Hematopoietic multipotent progenitor cell treated with erythropoietin and hydrocortisone succinate and interleukin-3 and kit ligand, for 17 days (in vitro differentiated cells): ENCODE data around the gene SYTL2.
"Not testable (repeated sequence)": the region's sequence is repeated elsewhere in the genome, so short reads cannot be mapped to it uniquely, and the experiment has no call there.

Experiments
- DNase-seq: peaks from one replicate; pipeline ENCODE4 v3.0.0-alpha.2; 2015; ENCODE audit warnings: low spot score

SYTL2 gene

DNA sequence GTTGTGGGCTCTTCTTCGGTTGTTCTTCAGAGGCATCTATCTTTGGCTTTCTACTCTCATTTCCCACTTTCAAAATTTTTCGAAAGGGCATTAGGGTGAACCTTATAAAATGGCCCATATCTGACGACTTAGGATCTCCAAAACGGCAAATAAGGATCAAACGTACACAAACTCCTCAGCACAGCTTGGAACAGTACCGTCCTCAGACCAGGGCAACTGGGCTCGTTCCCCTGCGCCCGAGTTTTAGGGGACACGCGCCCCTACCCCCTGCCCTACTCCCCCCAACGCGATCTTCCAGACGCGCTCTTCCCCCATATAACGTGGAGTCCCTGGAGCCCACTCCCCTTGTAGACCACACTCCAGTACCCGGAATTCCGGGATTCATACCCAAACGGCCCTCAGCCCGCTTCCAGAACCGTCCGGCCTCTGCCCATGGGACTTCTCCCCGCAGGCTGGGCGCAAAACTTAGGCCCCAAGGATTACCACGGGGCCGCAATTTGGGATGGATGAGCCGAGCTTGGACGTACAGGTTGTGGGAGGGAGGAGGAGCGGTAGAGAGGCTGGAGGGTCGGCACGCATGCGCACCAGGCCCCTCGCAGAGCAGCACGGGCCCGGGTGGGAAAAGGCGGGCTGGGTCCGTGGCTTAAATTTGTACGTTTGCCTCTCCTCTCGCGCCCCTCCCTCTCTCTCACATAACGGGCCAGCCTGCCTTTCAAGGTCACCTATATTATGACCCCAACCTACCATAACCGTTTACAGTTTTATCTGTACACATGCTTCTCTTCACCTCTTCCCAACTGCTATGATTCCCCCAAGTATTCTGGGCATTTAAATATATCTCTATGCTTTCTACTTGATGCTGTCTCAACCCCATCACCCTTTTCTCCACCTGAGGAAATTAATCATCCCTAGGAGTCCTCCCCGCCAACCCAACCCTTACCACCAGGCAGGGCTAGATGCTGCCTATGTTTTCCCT is 128.3 kb downstream of the SYTL2 start:
- DNase-seq: no peak

DNA sequence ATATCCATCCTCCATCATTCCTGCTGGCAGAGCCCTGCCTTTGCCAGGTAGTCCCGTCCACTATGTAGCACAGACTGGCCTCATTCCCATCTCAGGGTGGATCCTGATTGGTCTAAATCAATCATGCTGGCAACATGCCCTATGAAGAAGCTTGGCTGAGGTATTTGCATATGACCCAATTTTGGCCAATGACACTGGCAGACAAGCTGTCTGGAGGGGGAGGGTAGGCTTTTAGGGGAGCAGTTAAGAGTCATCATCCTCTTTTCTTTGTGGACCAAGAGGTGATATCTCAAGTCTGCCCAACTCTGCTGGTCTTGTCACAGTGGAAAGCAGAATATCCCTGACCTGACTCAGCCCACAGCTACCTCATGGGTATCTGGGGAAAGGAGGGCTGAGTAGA is 130.0 kb downstream of the SYTL2 start:
- DNase-seq: no peak

DNA sequence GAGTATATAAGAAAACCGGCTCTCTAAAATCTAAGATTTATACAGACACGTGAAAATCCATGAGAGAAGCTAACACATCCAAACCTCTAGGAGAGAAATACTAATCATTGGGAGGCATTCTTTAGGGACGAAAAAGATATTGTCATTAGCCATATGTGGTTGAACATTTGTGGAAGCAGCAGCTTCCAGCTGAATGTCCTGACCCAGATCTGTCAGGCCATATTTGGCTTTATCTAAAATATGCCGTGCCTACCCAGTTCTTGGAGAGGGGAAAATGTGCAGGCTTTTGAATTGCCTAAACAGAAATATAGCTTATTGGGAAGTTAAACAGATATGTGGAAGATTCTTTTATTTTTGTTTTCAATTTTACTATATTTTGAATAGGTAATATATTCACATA is 131.4 kb downstream of the SYTL2 start:
- no peak for DNase-seq

DNA sequence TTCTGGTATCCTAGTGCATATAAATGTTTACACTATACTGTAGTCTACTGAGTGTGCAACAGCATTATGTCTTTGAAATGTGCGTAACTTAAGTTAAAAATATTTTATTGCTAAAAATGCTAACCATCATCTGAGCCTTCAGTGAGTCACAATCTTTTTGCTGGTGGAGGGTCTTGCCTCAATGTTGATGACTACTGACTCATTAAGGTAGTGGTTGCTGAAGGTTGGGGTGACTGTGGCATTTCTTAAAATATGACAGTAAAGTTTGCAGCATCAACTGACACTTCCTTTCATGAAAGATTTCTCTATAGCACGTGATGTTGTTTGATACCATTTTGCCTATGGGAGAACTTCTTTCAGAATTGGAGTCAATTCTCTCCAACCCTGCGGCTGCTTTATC is 137.5 kb downstream of the SYTL2 start:
- DNase-seq: no peak

DNA sequence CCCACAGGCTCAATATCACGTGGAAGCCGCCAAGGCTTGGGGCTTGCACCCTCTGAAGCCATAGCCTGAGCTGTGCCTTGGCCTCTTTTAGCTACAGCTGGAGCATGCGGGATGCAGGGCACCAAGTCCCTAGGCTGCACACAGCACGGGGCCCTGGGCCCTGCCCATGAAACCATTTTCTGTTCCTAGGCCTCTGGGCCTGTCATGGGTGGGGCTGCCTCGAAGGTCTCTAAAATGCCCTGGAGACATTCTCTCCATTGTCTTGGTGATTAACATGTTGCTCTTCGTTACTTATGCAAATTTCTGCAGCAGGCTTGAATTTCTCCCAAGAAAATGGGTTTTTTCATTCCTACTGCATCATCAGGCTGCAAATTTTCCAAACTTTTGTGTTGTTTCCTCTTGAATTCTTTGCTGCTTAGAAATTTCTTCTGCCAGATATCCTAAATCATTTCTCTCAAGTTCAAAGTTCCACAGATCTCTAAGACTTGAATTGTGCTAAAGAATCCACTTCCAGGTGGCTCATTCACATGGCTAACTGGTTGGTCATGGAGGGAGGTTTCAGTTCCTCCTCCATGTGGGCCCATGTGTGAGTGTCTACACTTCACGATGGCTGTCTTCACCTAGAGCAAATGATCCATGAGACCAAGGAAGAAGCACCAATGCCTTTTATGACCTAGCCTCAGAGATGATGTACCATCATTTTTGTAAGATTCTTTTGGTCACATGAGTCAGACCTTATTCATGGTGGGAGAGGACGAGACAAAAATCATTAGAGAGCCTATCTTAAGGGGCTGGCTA is 138.6 kb downstream of the SYTL2 start:
- DNase-seq: no peak

DNA sequence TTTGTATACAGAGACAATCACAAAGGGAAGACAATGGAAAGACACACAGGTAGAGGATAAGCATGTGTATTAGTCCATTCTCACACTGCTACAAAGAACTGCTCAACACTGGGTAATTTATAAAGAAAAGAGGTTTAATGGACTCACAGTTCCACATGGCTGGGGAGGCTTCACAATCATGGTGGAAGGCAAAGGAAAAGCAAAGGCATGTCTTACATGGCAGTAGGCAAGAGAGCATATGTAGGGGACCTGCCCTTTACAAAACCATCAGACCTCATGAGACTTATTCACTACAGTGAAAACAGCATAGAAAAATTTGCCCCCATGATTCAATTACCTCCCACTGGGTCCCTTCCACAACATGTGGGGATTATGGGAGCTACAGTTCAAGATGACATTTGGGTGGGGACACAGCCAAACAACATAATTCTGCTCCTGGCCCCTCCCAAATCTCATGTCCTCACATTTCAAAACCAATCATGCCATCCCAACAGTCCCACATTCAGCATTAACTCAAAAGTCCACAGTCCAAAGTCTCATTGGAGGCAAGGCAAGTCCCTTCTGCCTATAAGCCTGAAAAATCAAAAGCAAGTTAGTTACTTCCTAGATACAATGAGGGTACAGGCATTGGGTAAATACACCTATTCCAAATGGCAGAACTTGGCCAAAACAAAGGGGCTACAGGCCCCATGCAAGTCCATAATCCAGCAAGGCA is 139.8 kb downstream of the SYTL2 start:
- not testable (repeated sequence) for DNase-seq

DNA sequence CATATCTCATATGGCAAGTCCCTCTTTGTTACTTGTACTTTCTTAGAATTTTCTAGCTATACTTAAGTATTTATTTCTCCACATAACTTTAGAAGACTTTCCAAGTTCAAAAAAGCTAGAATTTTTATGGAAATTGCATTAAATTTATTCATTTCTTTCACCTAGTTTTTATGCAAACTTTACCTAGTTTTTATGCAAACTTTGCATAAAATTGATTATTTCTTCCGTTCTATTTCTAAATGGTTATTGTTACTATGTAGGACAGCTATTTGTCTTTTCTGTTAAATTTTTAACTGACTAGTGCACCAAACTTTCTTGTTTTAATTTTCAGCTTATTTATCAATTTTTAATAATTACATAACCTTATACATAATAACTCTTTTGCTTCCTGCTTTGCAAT is 142.8 kb downstream of the SYTL2 start:
- DNase-seq: no peak

DNA sequence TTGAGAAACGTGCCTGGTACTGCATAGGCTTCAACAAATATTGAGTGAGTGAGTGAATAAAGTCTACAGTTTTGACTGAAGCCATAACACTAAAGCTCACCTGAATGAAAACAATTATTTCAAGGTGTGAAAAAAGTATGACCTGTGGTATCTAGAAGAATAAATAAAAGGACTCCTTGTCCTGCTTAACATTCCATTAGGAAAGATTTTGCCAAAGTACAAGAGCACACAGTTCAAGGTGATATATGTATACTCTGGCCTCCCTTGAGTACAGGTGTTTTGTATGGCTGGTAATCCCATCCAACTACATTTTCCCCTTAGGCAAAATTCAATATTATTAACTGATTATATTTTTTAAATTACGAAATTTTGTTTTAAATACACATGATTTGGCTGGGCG is 144.3 kb downstream of the SYTL2 start:
- DNase-seq: no peak

DNA sequence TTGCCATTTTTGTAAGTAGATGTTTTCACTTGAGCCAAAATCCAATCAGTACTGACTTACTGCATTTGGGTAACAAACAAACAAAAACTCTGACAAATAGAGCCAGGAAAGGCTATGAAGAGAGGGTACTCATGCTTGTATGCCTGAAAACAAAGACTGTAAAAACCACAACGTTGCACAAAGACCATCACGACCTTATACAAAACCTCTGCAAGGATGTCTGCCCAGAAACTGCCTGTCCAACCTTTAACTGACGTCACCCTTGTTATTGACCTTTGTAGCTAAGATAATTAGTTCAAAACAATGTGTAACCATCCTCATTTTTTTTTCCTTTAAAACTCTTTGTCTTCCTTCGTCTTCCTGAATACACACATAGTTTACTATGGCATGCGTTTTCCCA is 145.2 kb downstream of the SYTL2 start:
- no peak for DNase-seq

DNA sequence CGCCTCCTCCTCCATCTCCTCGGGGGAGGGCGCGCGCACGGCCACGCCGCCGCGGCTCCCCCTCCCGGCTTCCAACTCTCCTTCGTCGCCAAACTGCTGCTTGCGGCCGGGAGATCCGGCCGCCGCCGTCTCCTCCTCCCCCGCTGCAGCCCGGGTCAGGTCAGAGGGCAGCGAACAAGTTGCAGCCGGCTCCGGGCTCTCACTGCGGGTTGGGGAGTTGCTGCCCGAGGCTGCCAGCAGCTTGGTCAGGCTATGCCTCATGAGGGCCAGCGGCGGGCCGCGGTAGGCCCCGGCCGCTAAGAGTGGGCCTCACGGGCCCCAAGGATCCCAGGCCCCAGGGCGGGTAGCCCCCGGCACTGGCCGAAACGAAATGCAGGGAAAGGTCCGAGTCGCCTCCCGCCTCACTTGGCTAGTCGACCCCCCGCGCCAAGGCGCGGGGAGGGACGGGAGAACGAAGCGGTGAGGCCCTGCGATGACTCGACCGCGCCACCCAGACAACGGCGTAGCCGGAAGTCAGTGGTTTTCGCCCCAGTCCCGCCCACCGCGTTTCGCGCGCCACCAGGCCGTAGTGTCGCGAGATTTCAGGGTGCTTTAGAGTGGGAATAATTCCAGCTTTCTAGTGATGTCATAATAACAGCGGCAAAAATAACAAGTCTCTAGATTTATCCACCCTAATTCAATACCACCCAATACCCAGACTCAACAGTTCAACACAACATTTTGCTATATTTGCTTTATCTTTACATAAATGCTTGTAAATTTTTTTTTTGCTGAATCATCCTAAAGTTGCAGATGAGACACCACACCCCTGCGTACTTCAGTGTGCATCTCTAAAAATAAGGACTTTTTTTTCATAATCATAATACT is 146.1 kb downstream of the SYTL2 start, which contains the start of gene CREBZF:
Gene CREBZF (minus strand): TSS at position 515 of the 867 bp plus-strand sequence. CDS start 254 bp downstream, at position 261.
- peak; percentile 97 for DNase-seq

DNA sequence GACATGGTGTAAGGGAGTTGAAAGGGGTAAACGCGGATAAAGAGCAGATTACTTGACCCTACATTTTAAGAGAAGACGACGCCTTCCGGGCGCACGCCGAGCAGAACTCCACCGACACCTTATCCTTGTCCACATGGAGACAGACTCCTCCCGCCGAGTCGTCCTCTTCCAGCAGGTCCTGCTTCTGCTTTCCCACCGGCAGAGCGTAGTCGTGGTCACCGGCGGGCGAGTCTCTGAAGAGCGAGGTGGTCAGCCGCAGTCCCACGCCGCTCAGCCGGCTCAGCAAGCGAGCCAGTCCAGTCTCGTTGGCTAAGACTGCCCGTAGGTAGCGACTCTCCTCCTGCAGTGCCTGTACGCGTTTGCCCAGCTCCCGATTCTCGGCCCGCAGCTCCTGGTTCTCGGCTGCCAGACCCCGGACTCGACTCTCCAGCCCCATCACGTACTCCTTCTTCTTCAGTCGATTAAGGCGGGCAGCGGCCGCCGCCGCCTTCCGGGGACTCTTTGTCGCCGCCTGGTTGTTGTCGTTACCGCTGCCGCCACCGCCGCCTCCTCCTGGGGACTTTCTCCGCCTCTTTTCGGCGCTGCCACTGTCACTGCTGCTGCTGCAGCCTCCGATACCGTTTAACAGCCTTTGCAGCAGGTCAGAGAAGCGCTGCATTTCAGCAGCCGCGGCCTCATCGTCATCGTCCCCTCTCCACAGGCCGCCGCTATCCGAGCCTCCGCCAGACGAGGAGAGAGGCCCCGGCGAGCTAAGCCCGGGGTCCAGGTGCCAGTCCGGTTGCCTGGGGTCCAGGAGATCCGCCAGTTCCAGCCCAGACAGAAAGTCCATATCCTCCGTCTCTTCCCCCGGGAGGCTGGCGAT is 147.0 kb downstream of the SYTL2 start:
- DNase-seq: peak; percentile 82

DNA sequence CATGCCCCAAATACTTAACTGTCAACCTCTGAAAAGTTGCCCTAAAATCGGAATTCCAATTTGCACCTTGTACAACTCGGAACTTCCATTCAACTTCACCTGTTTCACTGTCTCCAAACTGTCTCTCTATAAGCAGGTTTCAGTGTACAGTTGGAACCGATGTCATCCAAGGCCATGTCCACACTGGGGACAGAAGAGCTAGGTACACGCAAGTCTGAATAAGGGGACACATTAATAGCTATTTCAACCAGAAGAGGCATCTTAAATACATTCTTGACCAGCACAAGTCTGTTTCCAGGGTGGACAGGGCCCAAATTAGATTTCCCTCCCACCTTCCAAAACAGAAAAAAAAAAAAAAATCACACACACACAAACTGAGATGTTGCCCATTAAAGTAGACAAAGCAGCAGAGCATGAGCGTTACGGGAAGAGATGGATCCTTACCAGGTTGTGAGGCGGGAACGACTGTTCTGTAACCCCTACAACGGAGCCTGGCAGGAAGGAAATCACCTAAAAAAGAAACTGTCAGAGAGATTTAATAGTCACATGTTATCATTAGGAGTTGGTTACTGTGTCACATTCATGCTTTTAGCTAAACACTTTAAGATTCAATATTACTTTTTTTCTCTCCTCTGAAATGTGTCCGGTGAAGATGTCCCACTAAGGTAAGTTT is 147.7 kb downstream of the SYTL2 start:
- peak; percentile 40 for DNase-seq

DNA sequence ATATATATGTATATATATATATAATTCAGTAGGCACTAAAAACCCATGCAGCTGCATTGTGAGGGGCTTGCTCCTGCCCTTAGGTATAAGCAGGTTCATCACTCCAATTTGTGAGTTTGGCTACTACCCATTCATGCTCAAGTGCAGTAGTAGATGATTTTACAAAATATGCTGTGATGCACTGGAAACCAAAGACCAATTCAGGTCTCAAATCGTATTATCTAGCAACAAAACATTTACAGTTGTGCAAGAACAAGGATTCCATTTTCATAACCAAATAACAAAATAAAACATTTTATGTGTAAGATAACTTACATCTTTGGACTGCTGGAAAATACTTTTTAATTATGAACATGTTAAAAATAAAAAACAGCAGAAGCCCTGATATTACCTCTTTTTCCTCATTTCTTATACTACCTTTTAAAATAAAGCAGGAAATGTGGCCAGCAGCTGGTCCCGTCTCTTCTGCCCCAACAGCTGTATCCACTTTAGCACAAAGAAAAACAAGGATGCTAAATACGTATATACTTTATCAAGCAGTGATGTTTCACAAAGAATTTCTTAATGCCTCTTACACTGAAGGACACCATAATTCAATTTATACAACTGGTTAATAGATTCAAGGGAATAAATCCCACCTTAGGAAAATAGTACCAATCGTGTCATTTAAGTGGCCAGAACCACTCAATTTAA is 148.8 kb downstream of the SYTL2 start:
- peak; percentile 31 for DNase-seq

DNA sequence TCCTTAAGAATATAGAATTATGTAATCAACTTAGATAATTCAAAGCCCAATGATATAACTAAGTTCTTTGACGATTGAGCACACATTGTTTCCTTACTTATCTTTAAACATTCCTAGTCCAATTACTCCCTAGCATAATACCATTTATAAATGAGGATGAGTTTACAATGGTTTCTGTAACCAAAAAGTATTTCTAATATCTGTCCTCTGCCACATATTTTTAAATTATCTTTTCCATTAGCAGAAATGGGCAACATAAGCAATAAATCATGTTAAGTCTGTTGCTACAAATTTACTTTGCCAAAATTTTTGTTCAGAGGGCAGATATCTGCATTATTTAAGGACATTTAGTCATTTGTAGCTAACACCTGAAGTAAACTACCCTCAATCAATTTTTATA is 152.8 kb downstream of the SYTL2 start:
- DNase-seq: no peak

DNA sequence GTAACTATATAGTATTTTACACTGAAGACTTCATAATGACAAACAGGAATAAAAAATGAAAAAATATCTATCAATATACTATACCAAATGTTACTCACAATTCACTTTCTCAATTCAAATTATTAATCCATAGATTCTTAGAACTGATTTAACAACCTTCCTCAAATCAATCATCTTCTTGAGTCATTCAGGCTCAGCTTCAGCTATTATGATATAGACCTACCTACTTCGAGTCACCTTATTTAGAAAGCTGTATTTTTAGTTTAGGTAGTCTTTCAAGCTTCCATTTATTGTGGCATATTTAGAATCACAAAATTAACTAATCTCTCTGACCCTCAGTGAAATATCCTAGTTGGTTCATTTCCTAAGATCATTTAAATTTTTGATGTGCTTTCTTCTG is 154.2 kb downstream of the SYTL2 start:
- DNase-seq: no peak

DNA sequence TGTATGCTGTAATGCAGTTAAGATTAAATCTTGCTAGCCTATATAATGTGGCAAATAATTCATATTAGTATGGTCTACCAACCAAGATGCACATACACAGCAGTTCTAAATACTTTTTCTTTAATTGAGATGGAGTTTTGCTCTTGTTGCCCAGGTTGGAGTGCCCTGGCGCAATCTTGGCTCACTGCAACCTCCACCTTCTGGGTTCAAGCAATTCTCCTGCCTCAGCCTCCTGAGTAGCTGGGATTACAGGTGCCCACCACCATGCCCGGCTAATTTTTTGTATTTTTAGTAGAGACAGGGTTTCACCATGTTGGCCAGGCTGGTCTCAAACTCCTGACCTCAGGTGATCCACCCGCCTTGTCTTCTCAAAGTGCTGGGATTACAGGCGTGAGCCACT is 156.6 kb downstream of the SYTL2 start:
- DNase-seq: not testable (repeated sequence)

DNA sequence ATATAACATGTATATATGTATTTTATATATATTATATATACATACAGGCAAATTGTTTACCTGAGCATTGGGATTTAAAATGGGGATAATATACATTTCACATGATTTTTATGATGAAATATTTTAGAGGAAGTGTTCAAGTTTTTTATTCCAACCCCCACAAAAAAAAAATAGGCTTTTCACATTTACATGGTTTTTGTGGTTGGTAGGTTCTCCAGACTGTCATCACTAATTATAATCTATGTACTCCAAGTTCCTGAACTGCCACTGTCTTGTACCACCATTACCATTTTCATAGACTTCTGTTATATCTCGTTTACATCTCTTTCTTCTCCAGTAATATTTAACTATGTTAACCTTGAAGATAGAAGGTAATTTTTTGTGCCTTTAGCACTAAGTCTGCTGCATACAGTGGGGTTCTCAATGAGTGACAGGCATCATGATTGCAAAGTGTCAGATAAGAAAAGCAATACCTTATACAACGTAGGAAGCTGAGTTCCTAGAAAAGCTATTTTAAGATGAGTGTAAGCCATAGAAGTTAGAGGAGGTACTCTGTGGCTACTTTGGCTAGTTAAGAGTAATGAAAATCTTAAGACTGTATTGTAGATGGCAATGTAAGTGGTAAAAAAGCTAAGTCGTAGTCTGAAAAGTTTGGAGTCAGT is 158.0 kb downstream of the SYTL2 start:
- DNase-seq: no peak

DNA sequence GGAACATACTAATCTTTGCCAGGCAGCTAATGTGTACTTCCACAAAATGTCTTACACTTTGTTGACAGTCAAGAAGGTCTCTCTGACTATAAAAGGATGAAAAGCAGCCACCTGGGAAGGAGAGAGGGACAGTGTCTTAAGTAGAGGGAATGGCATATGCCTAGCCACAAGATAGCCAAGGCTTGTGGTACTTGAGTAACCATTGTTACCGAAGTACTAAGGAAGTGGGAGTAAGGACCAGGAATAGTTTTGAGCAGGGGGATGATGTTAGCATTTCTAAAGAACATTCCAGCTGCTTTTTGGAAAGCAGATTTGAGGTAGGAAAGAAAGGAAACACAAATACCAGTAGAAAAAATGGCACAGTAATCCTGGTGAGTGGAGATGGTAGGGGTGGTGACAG is 159.8 kb downstream of the SYTL2 start:
- DNase-seq: no peak
